ENCODE data around the gene DNAJC24.
A peak's percentile ranks its signal among the peaks of the same experiment; 100 is the strongest.

Gene DNAJC24

GRCh38 chr11:31417357-31417756 lies 47.7 kb downstream of the DNAJC24 start:
- DNase-seq, result no peak

- DNase-seq, result no peak
These were observed 48.2 kb downstream of the DNAJC24 start for GRCh38 chr11:31417816-31418215.

- DNase-seq, result no peak
These were observed 49.5 kb downstream of the DNAJC24 start for GRCh38 chr11:31419138-31419537.

- no peak for DNase-seq
These were observed 50.0 kb downstream of the DNAJC24 start for GRCh38 chr11:31419669-31420068.

GRCh38 chr11:31421820-31422219 lies 52.2 kb downstream of the DNAJC24 start:
- DNase-seq, result no peak

GRCh38 chr11:31422703-31423102 lies 53.0 kb downstream of the DNAJC24 start:
- DNase-seq, result no peak

GRCh38 chr11:31424652-31425051 lies 55.0 kb downstream of the DNAJC24 start:
- DNase-seq, result no peak

- DNase-seq, result no peak
These were observed 64.2 kb downstream of the DNAJC24 start for GRCh38 chr11:31433851-31434250.

- DNase-seq, result peak; percentile 1
These were observed 68.2 kb downstream of the DNAJC24 start for GRCh38 chr11:31437742-31438435.

GRCh38 chr11:31441296-31441695 lies 71.6 kb downstream of the DNAJC24 start:
- DNase-seq, result no peak

GRCh38 chr11:31442086-31442485 lies 72.4 kb downstream of the DNAJC24 start:
- no peak for DNase-seq

- no peak for DNase-seq
These were observed 74.1 kb downstream of the DNAJC24 start for GRCh38 chr11:31443802-31444201.

GRCh38 chr11:31445621-31446020 lies 76.0 kb downstream of the DNAJC24 start:
- no peak for DNase-seq

- DNase-seq, result no peak
These were observed 79.4 kb downstream of the DNAJC24 start for GRCh38 chr11:31449040-31449439.

GRCh38 chr11:31450841-31451240 lies 81.2 kb downstream of the DNAJC24 start:
- no peak for DNase-seq

GRCh38 chr11:31455177-31455576 lies 85.5 kb downstream of the DNAJC24 start:
- no peak for DNase-seq

- no peak for DNase-seq
These were observed 94.8 kb downstream of the DNAJC24 start for GRCh38 chr11:31464436-31464835.

- DNase-seq, result no peak
These were observed 104.4 kb downstream of the DNAJC24 start for GRCh38 chr11:31474083-31474482.

- DNase-seq, result no peak
These were observed 108.0 kb downstream of the DNAJC24 start for GRCh38 chr11:31477528-31478222.

- no peak for DNase-seq
These were observed 108.5 kb downstream of the DNAJC24 start for GRCh38 chr11:31478223-31478590.

GRCh38 chr11:31479066-31479465 lies 109.4 kb downstream of the DNAJC24 start:
- DNase-seq, result no peak

- DNase-seq, result no peak
These were observed 111.3 kb downstream of the DNAJC24 start for GRCh38 chr11:31480930-31481329.
